ENCODE data around the gene COPG1. TPM values are rescaled to one million over a fixed set of nuclear protein-coding genes. Genes with fewer than 3 reads are reported as not detected.

COPG1 gene
- total RNA-seq, 4 donors from 2014 or later: 35.6 to 409 (median 118) TPM

- intact Hi-C loops (cut with DNase I; ENCODE audit: low total_unique reads): no loop called here
- Histone ChIP-seq H3K27ac (no peak overlapping the region), H3K4me3 (no peak overlapping the region), H3K36me3 (no peaks in the 10 kb centered on the region), H3K9me3 (no peaks in the 10 kb centered on the region), H3K27me3 (no peaks in the 10 kb centered on the region), H3K4me1 (peaks cover 0 to 6% of the 10 kb centered on the region in 2 donors)
- no peak for TF ChIP-seq POLR2A (IDR thresholded peaks at IDR 0.05)
- TF ChIP-seq, protein P1, sequence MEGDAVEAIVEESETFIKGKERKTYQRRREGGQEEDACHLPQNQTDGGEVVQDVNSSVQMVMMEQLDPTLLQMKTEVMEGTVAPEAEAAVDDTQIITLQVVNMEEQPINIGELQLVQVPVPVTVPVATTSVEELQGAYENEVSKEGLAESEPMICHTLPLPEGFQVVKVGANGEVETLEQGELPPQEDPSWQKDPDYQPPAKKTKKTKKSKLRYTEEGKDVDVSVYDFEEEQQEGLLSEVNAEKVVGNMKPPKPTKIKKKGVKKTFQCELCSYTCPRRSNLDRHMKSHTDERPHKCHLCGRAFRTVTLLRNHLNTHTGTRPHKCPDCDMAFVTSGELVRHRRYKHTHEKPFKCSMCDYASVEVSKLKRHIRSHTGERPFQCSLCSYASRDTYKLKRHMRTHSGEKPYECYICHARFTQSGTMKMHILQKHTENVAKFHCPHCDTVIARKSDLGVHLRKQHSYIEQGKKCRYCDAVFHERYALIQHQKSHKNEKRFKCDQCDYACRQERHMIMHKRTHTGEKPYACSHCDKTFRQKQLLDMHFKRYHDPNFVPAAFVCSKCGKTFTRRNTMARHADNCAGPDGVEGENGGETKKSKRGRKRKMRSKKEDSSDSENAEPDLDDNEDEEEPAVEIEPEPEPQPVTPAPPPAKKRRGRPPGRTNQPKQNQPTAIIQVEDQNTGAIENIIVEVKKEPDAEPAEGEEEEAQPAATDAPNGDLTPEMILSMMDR (IDR thresholded peaks at IDR 0.05): no peak
- no peak for DNase-seq
These were observed 3.3 kb downstream of the COPG1 start for GRCh38 chr3:129252748-129253147.

DNA sequence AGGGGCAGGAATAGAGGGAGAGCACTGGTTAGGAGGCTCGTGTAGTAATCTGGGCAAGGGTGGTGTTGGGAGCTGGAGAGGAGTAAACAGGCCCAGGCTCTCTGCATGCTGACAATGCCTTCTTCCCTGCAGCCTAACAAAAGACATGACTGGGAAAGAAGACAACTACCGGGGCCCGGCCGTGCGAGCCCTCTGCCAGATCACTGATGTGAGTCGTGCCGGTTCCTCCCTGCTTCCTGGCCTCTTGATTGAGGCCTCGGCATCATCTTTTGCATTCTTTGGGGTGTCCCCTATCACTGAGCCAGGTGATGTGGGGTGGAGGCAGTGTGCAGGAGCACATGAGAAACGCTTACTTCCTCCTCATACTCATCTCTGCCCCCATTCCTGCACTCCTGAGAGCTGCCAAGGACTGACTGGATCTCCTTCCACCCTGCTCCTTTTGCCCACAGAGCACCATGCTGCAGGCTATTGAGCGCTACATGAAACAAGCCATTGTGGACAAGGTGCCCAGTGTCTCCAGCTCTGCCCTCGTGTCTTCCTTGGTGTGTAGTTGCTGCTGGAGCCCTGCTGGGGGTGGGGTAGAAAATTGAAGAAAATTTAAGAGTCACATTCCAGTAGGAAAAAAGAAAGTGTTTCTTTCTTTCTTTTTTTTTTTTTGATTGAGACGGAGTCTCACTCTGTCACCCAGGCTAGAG is 5.3 kb downstream of the COPG1 start:
- no peaks in the 10 kb centered on the region for H3K27me3 ChIP-seq
- H3K4me1 ChIP-seq: peaks cover 0 to 6% of the 10 kb centered on the region in 2 donors
- DNase-seq: no peak
- no peak overlapping the region for H3K4me3 ChIP-seq
- H3K36me3 ChIP-seq: no peaks in the 10 kb centered on the region
- intact Hi-C loops (cut with DNase I; ENCODE audit: low total_unique reads): no loop called here
- TF ChIP-seq, protein P1 (IDR thresholded peaks at IDR 0.05): no peak
- TF ChIP-seq POLR2A (IDR thresholded peaks at IDR 0.05): no peak
- H3K9me3 ChIP-seq: no peaks in the 10 kb centered on the region
- no peak overlapping the region for H3K27ac ChIP-seq

GRCh38 chr3:129256270-129256669 is 6.9 kb downstream of the COPG1 start:
- DNase-seq: no peak
- Histone ChIP-seq H3K36me3 (no peaks in the 10 kb centered on the region), H3K9me3 (no peaks in the 10 kb centered on the region), H3K4me1 (no peaks in the 10 kb centered on the region), H3K4me3 (no peak overlapping the region), H3K27me3 (no peaks in the 10 kb centered on the region), H3K27ac (no peak overlapping the region)
- intact Hi-C loops (cut with DNase I; ENCODE audit: low total_unique reads): no loop called here
- no peak for TF ChIP-seq POLR2A (IDR thresholded peaks at IDR 0.05)
- TF ChIP-seq, protein P1 (IDR thresholded peaks at IDR 0.05): no peak

- no peak for TF ChIP-seq POLR2A (IDR thresholded peaks at IDR 0.05)
- TF ChIP-seq, protein P1 (IDR thresholded peaks at IDR 0.05): no peak
- Histone ChIP-seq H3K4me1 (no peaks in the 10 kb centered on the region), H3K36me3 (no peaks in the 10 kb centered on the region), H3K27ac (no peak overlapping the region), H3K4me3 (no peak overlapping the region), H3K9me3 (no peaks in the 10 kb centered on the region), H3K27me3 (no peaks in the 10 kb centered on the region)
- intact Hi-C loops (cut with DNase I; ENCODE audit: low total_unique reads): no loop called here
- no peak for DNase-seq
These were observed 8.2 kb downstream of the COPG1 start for GRCh38 chr3:129257609-129258008.

DNA sequence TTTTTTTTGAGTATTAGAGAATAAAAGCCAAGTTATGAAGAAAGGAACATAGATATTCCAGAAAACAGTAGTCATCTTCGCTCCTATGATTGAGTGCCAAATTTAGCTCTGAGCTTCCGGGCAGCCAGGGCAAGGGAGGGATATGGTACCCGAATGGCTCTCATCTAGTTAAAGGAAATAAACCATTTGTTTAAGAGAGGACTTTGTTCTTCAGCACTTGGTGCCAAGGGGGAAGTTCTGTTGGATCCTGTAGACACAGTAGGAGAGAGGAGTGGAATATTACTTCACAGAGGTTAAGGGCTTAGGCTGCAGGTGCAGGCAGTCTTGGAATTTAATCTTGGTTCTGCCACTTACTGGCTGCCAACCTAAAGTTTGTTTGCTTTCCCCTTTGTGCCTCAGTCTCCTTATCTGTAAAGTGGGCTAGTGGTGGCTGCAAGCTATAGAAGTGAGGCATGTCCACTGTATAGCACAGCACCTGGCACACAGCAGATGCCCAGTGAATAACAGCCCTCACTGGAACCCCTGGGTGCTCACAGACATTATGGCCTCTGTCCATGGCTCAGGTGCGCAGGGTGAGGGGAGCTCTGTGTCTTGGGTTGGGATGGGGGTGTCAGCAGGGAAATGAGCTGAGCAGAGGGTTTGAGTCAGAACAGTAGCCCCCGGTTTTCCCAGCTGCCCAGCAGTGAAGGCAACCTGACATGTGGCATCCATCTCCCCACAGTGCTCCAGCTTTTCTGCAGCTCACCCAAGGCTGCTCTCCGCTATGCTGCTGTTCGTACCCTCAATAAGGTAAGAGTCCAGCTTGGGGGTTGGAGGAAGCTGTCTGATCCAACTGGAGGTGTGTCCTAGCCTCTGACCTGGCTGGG is 10.4 kb downstream of the COPG1 start:
- no peaks in the 10 kb centered on the region for H3K36me3 ChIP-seq
- TF ChIP-seq POLR2A (IDR thresholded peaks at IDR 0.05): no peak
- TF ChIP-seq, protein P1 (IDR thresholded peaks at IDR 0.05): no peak

More for the DNA sequence above, 10.4 kb downstream of the COPG1 start:
- no peak for DNase-seq
- Histone ChIP-seq H3K4me1 (no peaks in the 10 kb centered on the region), H3K4me3 (no peak overlapping the region), H3K27ac (no peak overlapping the region), H3K27me3 (no peaks in the 10 kb centered on the region), H3K9me3 (no peaks in the 10 kb centered on the region)
- intact Hi-C loops (cut with DNase I; ENCODE audit: low total_unique reads): no loop called here

Measured in uterus (tissue), 4 donors.